ENCODE data around the gene GINS3. TPM values are rescaled to one million over a fixed set of nuclear protein-coding genes. Genes with fewer than 3 reads are reported as not detected.

Gene GINS3
- total RNA-seq, 2 donors from 2014 or later: 2.5 to 11.7 TPM

- H3K27ac ChIP-seq: no peak overlapping the region
Observed at GRCh38 chr16:58426966-58427365, 34.7 kb downstream of the GINS3 start.

GRCh38 chr16:58428621-58429542 is 36.6 kb downstream of the GINS3 start:
- intact Hi-C loops (cut with DNase I): no loop called here
- H3K27me3 ChIP-seq: no peaks in the 10 kb centered on the region
- no peaks in the 10 kb centered on the region for H3K36me3 ChIP-seq
- no peak overlapping the region for H3K9ac ChIP-seq (ENCODE audit: low read depth in 2 of 2, low read length in 2 of 2)
- no peak overlapping the region for H3K4me3 ChIP-seq
- no peak for DNase-seq
- H3K27ac ChIP-seq: no peak overlapping the region
- H3K4me1 ChIP-seq: no peaks in the 10 kb centered on the region
- no peaks in the 10 kb centered on the region for H3K9me3 ChIP-seq
- TF ChIP-seq CTCF (IDR thresholded peaks at IDR 0.05): no peak

More at GRCh38 chr16:58426966-58427365, 34.7 kb downstream of the GINS3 start:
- Histone ChIP-seq H3K9me3 (no peaks in the 10 kb centered on the region), H3K36me3 (no peaks in the 10 kb centered on the region), H3K4me1 (no peaks in the 10 kb centered on the region), H3K4me3 (no peak overlapping the region), H3K27me3 (no peaks in the 10 kb centered on the region), H3K9ac (ENCODE audit: low read depth in 2 of 2, low read length in 2 of 2) (no peak overlapping the region)
- TF ChIP-seq CTCF (IDR thresholded peaks at IDR 0.05): no peak
- no peak for DNase-seq
- intact Hi-C loops (cut with DNase I): no loop called here

- intact Hi-C loops (cut with DNase I): no loop called here
- no peak overlapping the region for H3K27ac ChIP-seq
- no peak overlapping the region for H3K9ac ChIP-seq (ENCODE audit: low read depth in 2 of 2, low read length in 2 of 2)
- no peaks in the 10 kb centered on the region for H3K9me3 ChIP-seq
- no peaks in the 10 kb centered on the region for H3K4me1 ChIP-seq
- H3K27me3 ChIP-seq: no peaks in the 10 kb centered on the region
- no peaks in the 10 kb centered on the region for H3K36me3 ChIP-seq
- TF ChIP-seq CTCF (IDR thresholded peaks at IDR 0.05): no peak
- DNase-seq: no peak
- no peak overlapping the region for H3K4me3 ChIP-seq
Observed at GRCh38 chr16:58430718-58431117, 38.4 kb downstream of the GINS3 start.

GRCh38 chr16:58433569-58433951 is 41.3 kb downstream of the GINS3 start:
- no peak for DNase-seq
- no peak overlapping the region for H3K9ac ChIP-seq (ENCODE audit: low read depth in 2 of 2, low read length in 2 of 2)
- TF ChIP-seq CTCF (IDR thresholded peaks at IDR 0.05): no peak
- no peaks in the 10 kb centered on the region for H3K9me3 ChIP-seq
- intact Hi-C loops (cut with DNase I): no loop called here
- H3K27me3 ChIP-seq: no peaks in the 10 kb centered on the region
- H3K36me3 ChIP-seq: no peaks in the 10 kb centered on the region
- H3K4me1 ChIP-seq: no peaks in the 10 kb centered on the region
- H3K27ac ChIP-seq: no peak overlapping the region
- no peak overlapping the region for H3K4me3 ChIP-seq

- intact Hi-C loops (cut with DNase I): no loop called here
- no peak for TF ChIP-seq CTCF (IDR thresholded peaks at IDR 0.05)
- DNase-seq: no peak
- H3K27me3 ChIP-seq: no peaks in the 10 kb centered on the region
- H3K4me3 ChIP-seq: no peak overlapping the region
- H3K36me3 ChIP-seq: no peaks in the 10 kb centered on the region
- no peaks in the 10 kb centered on the region for H3K4me1 ChIP-seq
- no peak overlapping the region for H3K27ac ChIP-seq
- H3K9ac ChIP-seq (ENCODE audit: low read depth in 2 of 2, low read length in 2 of 2): no peak overlapping the region
- no peaks in the 10 kb centered on the region for H3K9me3 ChIP-seq
Observed at GRCh38 chr16:58435779-58436178, 43.5 kb downstream of the GINS3 start.

Measured in colonic mucosa (tissue), 4 donors.